NCI-H1436 treated with DMSO at 0.1 percent for 48 hours (cell line): ENCODE data around the gene IGF1R.

Source experiments
- DNase-seq: peaks from one replicate; lab custom pipeline; 2025; lab: John Stamatoyannopoulos, UW

The IGF1R gene

DNA sequence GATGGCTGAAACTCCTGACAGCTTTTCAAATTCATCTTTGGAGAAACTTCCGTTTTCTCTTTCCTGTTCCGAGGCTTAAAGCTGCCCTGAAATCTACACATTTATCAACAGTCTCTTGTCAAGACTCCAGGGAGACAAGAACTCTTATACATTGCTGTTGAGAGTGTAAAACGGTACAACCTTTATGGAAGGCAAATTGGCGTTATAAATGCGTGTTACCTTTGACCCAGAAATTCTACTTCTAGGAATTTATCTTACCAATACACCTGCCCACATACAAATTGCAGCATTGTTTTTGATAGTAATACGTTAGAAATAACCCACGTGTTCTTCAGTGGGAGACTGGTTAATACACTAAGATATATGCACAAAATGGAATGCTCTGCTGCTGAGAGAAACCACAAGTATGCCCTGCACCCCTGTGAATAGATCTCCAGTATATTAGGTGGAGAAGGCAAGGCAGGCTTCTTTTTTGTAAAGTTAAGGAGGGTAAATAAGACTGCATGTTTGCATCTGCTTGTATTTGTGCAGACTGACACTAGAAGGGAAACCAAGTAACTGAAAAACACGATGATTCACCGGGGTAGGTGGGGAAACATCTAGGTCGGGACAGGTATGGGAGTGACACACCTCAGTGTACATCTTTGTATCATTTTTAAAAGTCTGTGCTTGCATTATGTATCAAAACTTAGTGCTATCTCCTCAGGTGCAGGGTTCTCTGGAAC is 97.5 kb downstream of the IGF1R start:
- DNase-seq, result no peak

DNA sequence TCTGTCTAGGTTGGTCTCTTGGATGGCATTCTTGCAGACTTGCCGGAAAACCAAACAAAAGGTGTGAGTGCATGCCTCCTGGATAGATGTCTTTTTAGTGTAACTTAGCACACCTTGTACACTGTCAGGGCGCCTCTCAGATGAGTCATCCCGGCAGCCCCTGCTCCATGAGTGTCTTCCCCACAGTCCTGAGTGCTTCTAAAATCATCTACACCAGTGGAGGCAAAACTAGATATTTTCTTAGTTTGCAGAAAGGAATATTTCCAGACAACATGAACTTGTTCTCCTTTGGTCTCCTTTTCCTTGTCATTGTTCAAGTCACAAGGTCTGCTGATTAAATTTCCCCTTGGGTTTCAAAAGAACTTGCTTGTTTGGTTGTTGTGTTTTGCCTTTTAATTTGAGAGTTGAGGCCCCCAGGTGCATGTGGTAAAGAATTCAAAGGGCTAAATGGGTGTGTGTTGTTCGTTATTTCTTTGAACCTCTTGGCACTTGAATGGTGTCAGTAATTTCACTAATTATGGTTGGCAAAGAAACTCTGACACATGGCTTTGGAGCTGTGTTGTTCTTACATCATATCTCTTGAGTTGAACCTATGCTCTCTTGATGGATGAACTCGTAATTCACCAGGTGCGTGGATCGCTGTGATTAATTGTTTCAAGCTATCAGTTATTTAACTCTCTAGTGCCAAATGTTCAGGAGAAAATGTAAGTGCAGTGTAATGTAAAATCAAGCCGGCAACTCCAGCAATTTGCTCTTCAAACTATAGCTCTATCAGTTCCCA is 98.2 kb downstream of the IGF1R start:
- DNase-seq, result no peak

DNA sequence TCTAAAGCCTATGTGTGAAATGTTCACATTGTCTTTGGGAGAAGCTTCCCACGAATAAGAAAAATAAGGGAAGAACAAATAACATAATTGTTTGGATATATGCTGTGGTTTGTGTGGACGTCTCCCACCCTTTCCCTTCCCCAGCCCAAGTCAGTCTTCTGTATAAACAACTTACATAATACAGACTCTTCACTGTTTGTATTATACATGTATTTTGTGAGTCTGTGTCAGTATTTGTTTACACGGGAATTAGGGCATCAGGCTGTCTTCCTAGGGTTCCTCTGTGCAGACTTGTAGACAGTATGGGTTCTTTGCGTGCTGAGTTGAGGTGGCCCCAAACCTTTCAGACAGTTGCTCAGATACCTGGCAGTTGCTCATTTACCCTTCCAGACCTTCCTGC is 103.4 kb downstream of the IGF1R start:
- DNase-seq, result no peak

DNA sequence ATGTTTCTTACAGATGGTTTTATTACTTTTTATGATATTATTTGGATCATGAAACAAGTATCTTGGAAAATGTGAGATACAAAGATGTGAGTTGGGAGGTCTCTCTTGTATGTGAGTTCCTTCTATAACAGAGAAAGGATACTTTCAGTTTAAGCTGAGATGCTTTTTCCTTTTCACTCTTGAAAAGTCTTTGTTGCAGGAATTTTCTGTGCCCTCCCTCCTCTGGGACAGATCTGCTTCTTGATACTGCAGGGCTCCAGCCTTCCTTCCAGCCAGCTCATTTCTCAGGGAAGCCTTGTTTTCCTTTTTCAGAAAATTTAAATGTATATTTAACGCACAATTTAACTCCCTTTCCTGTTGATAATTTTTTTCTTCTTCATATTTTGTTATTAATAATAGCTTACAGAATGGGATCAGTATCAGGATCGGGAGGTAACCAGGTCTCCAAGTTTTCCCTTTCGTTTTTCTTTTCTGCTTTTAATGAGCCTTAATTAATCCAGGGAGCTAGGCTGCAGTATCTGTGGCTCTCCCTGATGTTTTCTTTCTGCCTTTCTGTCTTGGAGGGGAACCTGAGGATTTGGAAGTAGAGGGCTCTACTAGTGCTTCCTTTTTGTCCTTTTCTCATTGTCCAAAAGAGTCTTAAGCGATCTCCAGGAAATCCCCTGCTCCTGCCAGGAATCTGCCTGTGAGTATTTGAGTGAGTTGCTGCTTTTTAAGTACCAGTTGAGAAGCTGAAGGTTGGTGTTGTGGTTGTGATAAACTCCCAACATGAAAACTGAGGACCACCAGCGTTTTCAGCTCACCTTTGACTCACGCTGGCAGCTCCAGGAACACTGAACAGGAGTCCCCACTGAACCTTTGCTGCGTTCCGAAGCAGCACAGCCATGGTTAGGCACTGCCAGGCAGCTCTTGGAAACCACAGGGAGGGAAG is 105.7 kb downstream of the IGF1R start:
- no peak for DNase-seq

DNA sequence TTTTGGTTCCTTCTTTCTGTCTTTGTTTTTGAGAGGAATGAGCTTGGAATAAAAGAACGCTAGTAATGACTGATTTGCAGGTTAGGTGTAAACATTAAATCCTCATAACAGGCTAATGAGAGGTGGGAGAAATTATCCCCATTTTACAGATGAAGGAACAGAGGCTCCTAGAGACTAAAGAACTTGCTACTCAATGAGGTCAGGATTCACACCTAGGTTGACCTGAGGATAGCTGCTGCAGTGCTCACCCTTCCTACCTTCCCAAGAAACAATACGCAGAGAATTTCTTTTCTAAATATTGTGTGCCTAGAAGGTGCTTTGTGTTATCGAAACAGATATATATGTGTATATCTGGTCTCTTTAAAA is 106.3 kb downstream of the IGF1R start:
- no peak for DNase-seq

DNA sequence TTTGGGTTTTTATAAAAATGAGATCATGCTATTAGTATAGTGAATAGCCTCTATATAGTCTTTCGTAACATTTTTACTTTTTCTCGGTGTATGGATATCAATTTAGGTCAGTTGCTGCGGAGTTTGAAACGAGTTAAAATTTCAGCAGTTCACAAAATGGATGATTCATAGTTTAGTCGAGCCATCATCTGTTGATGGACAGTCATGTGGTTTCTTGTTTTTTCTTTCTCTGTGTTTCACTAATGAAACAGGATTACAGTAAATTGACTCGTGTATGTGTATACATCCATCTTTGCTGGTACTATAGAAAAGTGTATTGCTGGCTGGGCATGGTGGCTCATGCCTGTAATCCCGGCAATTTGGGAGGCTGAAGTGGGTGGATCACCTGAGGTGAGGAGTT is 106.8 kb downstream of the IGF1R start:
- no peak for DNase-seq

DNA sequence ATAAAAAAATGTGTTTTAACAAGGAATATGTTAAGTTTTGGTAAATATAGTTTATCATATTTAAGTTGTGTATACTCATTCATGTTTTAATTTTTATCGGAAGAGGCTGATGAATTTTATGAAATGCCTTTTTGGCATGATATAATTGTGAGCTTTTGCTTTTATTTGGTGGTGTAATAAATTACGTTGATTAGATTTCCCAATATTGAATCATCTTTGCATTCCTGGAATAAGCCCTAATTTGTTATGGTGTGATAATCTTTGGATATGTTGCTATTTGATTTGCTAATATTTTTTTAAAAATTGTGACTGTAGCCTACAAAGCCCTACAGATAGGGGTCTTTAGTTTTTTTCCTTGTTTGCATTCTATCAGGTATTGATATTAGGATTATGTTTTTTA is 107.4 kb downstream of the IGF1R start:
- no peak for DNase-seq

DNA sequence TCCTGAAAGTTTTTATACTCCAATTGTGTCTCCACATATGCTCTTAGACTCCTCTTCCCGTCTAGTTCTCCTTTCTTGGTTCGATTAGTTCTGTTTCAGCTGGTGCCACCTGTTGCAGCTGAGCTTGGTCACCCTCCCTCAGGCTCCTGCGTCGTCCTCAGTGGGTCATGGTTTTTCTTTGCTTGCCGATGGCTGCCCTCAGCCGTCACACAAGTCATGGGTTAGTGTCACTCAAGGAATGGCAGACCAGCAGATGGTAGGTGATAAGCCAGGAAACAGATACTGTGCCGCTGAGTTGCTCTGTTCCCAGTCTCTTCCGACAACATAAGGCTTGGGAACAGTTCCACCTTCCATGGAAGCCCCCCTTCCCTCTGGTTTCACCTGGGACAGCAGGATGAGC is 109.9 kb downstream of the IGF1R start:
- DNase-seq, result no peak

DNA sequence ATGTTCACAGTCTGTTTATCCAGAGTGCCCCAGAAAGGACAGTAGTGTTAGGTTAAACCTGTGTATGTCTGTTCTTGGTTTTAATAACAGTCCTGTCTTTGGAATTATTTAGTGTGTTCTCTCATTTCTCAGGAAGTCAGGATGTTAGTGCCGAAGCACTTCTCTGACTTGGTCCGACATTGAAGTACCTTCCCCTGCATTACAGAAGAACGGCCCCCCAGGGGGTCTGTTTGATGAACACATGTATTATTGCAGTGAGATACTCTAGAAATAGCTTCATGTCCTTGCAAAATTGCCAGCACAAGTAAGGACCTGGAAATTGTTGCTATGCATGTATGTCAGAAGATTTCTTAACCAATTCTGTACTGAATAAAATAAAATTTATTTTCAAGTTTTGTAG is 110.9 kb downstream of the IGF1R start:
- no peak for DNase-seq

DNA sequence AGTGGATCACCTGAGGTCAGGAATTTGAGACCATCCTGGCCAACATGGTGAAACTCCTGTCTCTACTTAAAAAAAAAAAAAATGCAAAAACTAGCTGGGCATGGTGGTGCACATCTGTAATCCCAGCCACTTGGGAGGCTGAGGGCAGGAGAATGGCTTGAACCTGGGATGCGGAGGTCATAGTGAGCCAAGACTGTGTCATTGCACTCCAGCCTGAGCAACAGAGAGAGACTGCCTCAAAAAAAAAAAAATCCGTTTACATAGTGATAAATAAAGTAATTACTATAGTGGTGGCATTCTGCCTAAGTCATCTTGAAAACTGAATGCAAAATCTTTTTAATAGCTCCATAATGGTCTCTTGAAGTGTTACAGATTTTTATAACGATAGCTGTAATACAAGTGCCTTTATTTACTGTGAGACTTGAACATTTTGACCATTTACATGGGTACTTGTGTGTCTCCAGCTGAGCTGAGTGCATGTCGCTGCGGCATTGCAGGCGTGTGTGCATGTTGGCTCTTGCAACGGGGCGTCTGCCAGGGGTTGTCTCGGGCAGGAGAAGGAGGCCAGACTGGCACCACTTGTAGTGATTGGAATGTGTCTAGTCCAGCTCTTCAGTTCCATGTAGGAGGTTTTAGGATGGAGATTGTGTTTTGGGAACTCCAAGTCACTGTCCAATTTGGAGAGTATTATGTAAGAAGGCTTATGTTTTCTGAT is 111.9 kb downstream of the IGF1R start:
- no peak for DNase-seq

DNA sequence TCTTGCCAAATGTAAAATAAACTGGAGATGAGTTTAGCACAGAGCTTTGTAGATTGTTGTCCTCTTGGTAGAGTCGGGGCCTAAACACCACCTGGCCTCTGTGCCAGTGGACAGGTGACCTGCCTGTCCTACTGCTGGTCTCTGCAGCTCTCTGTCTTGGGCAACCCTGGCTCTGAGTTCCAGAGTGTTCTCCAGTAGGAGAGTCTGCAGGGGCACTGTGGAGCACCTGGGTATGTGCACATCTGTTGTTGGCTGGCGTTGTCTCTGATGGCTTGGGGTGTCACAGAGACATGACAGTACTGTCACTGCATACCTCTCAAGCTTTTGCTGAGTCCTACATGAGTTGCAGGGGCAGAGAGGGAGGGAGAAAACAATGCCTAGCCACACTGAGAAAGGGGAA is 112.6 kb downstream of the IGF1R start:
- no peak for DNase-seq

DNA sequence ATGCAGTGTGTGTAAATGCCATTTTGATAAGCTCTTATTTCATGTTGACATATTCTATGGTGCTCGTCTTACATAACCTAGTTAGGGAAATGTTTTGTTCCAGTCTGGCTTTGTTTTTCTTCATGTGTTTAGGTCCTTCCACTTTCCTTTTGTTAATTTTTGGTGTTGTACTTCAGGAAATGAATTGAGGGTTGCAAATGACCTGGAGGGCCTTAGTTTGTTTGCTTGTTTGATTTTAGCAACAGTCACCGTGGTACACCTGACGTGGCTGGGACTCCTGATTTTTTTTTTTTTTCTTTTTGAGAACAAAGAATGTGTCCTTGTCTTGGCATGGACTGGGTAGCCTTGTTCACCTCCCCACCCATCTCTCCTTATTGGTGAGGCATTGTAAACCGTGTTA is 114.8 kb downstream of the IGF1R start:
- no peak for DNase-seq

DNA sequence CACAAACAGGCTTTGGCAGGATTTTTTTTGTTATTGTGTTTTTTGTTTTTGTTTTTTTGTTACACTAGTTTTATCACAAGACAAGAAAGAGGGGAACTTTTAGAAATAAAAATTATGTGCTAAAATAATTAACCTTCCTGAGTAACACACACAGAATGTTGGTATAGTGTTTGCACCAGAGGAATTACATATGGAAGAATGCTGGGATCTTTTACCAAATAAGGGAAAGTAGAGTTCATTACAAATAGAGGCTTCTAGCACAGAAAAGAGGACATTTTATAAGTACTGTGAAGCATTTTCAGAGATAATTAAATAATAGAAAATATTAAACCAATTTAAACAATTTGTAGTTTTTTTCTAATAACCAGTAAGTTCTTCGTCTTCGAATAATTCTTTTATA is 116.0 kb downstream of the IGF1R start:
- no peak for DNase-seq

DNA sequence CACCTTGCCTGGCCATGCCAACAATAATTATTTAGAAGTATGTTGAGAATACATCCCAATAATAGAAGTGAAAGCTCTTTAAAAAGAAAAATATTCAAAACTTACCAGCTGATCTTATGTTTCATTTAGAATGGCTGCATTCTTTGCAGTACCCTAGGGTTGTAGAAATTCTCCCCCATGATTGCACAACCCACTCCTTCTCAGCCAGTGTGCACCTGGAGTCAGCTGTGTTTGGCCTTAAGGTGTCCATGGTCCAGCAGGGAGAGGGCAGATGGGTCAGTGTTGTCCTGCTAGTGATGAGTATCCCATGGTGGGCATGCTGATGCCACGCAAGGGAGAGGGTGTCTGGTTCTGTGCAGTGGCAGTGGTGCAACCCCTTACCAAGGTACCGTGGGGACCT is 117.3 kb downstream of the IGF1R start:
- DNase-seq, result no peak

DNA sequence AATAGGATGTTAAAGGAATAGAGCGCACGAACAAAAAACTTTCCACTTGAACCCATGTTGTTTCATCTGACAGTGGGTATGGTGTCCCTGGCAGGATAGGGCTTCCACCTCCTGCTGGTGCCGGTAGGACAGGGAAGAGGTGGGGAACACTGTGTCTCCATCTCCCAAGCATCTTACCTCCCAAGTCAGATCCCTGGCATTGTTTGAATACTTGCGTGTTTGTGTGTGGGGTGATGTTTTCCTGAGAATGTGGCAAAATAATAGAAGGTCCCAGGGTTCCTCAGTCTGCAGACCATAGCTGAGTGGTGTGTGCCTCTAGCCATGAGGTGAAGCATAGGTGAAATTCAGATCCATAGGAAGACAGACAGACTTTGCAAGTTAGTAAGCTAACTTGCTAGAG is 119.4 kb downstream of the IGF1R start:
- no peak for DNase-seq

DNA sequence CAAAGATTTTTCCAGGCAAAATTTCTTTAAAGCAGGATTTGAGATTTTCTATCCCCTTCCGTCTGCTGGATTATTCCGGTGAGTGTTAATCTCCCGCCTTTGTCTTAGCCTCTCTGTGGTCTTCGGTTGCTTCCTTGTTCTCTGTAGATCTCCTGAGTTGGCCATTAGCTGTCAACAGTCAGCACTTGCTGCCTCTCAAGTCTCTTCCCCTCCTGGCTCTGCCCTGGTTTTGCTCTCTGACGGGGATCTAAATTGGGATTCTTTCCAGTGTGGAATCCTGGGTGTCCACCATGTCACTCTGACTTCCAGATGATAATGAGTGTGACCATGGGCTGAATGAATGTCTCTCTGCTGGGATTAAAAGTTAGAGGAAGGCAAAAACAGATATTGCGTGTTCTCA is 121.5 kb downstream of the IGF1R start:
- DNase-seq, result no peak

DNA sequence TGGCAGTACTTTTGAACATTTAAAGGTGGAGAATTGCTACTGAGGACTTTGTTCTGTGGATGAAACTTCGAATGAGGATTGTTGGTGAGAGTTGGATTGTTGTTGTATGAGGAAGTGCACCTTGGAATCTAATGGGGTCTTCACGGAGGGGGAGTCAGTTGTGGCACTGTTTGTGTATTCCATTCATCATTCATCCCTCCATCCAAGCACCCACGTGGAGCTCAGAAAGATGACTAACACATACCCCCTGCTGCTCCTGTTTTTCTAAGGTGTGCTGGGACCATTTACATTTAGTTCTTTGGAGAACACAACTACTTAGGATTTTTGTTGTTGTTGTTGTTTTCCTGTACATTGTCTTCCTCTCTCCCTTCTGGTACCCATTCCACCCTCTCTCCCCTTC is 122.6 kb downstream of the IGF1R start:
- DNase-seq, result no peak

DNA sequence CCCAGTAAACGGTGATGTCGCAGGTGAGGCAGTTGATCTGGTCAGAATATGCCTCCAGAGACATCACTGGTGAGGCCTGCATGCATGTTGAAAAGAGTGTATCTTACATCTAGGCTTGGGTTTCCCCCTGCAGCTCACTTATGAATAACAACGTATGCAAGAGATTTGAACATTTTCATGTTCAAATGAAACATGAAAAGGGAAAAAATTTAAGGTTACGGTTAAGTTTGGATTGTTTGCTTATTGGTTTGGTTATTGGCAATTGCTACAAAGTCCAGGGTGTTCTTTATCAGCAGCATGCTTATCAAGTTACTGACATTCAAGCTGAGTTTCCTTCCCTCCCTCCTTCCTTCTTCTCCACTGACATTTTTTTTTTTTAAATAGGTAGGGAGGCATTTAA is 123.2 kb downstream of the IGF1R start:
- DNase-seq, result no peak

DNA sequence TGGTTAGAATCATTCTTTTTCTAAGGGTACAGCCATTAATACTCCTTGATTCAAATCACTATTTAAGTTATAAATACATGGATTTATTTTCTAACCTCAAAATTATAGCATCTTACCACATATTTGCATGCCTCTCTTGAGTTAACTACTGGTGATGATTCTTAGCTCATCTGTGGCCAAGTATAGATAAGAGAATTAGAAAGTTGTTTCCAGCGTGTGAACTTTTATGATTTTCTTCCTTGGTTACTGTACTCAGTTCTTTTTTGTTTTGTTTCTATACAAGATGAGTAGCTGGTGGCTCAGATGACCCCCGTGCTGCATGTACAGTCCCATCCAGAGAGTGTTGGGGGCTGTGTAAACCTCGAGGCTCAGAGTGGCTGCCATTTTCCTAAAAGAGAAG is 124.6 kb downstream of the IGF1R start:
- DNase-seq, result no peak

DNA sequence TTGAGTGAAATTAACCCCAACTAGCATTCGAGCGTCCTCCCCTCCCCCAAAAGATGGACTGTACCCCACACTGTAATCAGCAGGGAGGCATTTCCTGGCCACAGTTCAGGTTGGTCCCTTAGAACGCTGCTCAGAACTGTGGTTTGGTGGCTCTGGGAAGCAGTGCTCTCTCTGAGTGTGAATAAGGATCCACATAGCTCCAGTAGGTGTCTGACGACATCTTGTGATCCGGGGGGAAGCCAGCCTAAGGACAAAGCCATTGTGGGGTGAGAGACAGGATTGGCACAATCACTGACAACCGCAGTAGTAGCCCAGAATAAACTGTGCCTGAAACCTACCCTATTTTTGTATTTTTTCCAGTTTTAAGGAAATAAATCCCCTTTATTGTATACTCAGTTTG is 125.3 kb downstream of the IGF1R start:
- no peak for DNase-seq

DNA sequence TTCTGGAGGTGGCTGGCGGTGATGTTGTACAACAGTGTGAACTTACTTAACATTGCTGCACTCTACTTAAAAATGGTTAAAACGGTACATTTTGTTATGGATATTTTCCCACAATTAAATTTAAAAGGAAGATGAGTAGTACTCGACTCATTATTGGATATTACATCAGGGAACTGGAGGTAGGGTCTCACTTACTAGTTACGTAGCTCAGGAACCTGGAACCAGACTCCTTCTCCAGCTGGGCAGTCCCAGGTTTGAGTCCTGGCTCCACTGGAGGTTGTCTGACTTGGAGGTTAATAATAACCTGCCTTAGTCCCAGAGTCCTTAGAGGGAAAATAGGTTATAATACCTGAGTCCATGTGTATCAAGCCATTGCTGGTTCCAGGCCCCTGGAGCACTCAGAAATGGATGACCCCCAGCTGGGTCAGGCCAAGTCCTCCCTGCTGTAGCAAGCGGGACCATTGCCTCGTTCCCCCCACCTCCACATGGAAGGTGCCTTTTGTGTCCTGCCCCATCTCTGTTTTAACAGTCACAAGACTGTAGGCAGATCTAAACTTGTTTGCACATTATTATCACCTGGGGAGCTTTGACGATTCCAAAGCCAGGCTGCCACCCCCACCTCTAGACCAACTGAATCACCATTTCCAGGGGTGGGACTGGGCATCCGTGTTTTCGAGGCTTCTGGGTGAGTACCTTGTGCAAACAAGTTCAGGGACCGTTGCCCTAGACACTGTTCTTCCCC is 126.6 kb downstream of the IGF1R start:
- DNase-seq, result no peak
